Fibroblast of villous mesenchyme (primary cell): ENCODE data around the gene MSN. TPM values are rescaled to one million over a fixed set of nuclear protein-coding genes. Genes with fewer than 3 reads are reported as not detected.
"Not testable (repeated sequence)": the region's sequence is repeated elsewhere in the genome, so short reads cannot be mapped to it uniquely, and the experiment has no call there.

Source experiments
- DNase-seq: peaks from one replicate; pipeline ENCODE4 v3.0.0-alpha.2; 2010; ENCODE audit warnings: low read depth
- H3K4me3 ChIP-seq: 2 replicates; pipeline ENCODE4 v1.5.1; 2011; ENCODE audit warnings: low read depth, mild to moderate bottlenecking, low read length
- CTCF ChIP-seq: IDR thresholded peaks from 2 replicates; pipeline ENCODE4 v1.5.1; 2012; ENCODE audit warnings: low read depth, mild to moderate bottlenecking, low read length; ENCODE audit not compliant: insufficient read depth
- total RNA-seq: library from RNA; depleted of rRNA; stranded (reverse); fragments of >200 nt; gene quantifications from 2 replicates; pipeline ENCODE4 v1.2.3, GENCODE V29; 2012

The MSN gene
- total RNA-seq, result 305 and 309 TPM in 2 replicates

- H3K4me3 ChIP-seq, result peak within 1 kb of the TSS; percentile 77
- peak; percentile 24 for TF ChIP-seq CTCF
- peak; percentile 57 for DNase-seq
Measured at GRCh38 chrX:65667503-65668376, at the start of gene MSN. Gene MSN (plus strand): TSS chrX:65667654. CDS start chrX:65667842, 188 bp downstream.

- H3K4me3 ChIP-seq, result peak overlapping the region; percentile 39
- DNase-seq, result not testable (repeated sequence)
Measured at GRCh38 chrX:65620096-65620705, 47.3 kb upstream of the MSN start.

- no peak for TF ChIP-seq CTCF
- no peak for DNase-seq
- no peak overlapping the region for H3K4me3 ChIP-seq
Measured at GRCh38 chrX:65630771-65631170, 36.7 kb upstream of the MSN start.

- no peak for DNase-seq
- no peak overlapping the region for H3K4me3 ChIP-seq
- no peak for TF ChIP-seq CTCF
Measured at GRCh38 chrX:65633826-65634225, 33.6 kb upstream of the MSN start.

- no peak overlapping the region for H3K4me3 ChIP-seq
- no peak for DNase-seq
- no peak for TF ChIP-seq CTCF
Measured at GRCh38 chrX:65634732-65635131, 32.7 kb upstream of the MSN start.

GRCh38 chrX:65635378-65635777 lies 32.1 kb upstream of the MSN start:
- TF ChIP-seq CTCF, result no peak
- no peak overlapping the region for H3K4me3 ChIP-seq
- DNase-seq, result no peak

GRCh38 chrX:65635822-65636221 lies 31.6 kb upstream of the MSN start:
- no peak for TF ChIP-seq CTCF
- no peak for DNase-seq
- no peak overlapping the region for H3K4me3 ChIP-seq

GRCh38 chrX:65636261-65636660 lies 31.2 kb upstream of the MSN start:
- DNase-seq, H3K4me3 ChIP-seq: not testable (repeated sequence)
